ENCODE data around the gene EID1. TPM values are rescaled to one million over a fixed set of nuclear protein-coding genes. Genes with fewer than 3 reads are reported as not detected.

Gene EID1
- total RNA-seq, 1 experiment from 2014 or later, result 261 TPM

DNA sequence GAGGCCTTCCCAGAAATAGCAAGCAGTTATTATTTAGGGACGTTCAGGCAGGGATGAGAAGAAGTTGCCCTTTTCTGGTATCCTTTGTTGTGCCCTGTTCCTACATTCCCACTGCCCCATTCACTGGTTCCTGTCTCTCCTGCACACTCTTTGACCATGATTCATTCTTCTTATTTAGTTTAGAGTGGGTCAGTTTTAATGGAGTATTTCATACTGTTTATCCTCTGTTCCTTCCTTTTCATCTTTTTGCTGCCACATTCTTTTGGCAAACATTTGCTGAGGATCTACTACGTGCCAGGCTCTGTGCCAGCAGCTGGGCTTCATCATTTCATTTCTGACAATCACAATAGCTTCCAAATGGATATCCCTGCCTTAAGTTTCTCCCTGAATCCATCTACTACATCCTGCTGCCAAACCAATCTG is 11.8 kb upstream of the EID1 start:
- in situ Hi-C loops (cut with HindIII; ENCODE audit: low sequenced_read_pairs), result no loop called here
- DNase-seq (ENCODE audit: low spot score), result no peak

DNA sequence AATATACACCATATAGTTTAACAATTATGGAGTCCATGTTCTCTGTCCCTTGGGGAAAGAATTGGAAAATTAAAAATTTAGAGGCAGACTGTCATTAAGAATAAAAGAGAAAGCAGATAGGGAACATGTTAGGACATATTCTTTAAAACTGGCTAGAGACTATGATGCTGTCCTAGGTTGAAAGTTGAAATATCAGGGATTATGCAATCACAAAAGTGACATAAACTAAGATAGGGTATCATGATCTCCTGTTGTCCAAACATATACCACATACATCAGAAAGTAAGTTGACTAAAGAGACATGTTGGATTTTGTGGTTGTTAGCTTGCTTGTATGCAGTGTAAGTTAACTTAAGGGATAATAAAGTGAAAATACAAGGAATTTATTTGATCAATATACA is 9.9 kb upstream of the EID1 start:
- no peak for DNase-seq (ENCODE audit: low spot score)
- in situ Hi-C loops (cut with HindIII; ENCODE audit: low sequenced_read_pairs), result no loop called here

DNA sequence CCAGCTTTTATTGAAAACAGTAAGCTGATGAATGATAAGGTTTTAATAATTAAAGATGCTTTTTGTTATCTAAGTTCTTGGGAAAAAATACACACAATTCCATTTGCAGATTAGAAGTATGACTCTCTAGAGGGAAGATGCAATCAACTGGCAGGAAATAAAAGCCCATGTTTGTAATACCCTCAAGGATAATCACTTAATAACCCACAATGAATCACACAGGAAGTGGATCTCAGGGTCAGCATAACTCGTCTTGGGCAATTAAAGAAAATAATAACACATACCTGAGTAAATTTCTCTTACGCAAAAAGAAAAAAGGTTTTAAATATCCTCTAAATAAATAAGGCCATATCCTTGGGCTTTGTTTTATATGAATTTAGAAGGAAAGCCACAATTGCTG is 9.4 kb upstream of the EID1 start:
- in situ Hi-C loops (cut with HindIII; ENCODE audit: low sequenced_read_pairs), result no loop called here
- DNase-seq (ENCODE audit: low spot score), result no peak

DNA sequence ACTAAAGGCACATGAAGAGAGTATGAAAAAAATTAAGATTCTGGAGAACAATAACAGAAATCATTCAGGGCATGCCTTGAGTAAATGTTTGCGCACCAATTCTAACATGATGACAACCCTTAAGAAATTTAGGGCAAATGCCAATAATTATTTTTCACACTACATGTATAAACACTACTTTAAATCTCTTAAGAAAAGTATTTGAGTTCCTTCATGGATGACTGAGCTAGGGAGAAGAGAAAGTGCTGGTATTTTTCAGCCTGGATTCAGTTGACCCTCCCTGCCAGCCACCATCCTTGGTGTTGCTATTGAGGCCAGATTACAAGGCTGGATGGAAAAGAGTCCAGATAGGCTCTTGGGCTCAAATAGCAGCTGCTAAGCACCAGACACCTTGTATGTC is 8.0 kb upstream of the EID1 start:
- DNase-seq (ENCODE audit: low spot score), result no peak
- in situ Hi-C loops (cut with HindIII; ENCODE audit: low sequenced_read_pairs), result no loop called here

DNA sequence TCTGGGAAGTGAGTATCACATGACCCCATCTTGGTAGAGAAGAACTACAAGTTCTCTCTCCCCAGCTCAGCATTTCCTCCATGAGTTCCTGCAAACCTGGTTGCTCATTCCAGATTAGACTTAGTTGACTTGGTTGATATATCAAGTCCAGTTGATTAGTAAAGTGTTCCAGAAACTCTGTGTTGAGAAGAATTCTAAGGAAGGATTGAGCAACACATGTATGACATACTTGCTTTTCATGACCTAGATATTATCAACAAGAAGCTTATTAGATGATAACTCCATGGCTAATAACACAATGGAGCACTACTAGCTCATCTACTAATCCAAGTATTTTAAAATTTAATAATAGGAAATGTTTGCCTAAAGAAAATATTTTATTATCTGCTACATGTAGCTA is 6.4 kb upstream of the EID1 start:
- no peak for DNase-seq (ENCODE audit: low spot score)
- in situ Hi-C loops (cut with HindIII; ENCODE audit: low sequenced_read_pairs), result no loop called here

DNA sequence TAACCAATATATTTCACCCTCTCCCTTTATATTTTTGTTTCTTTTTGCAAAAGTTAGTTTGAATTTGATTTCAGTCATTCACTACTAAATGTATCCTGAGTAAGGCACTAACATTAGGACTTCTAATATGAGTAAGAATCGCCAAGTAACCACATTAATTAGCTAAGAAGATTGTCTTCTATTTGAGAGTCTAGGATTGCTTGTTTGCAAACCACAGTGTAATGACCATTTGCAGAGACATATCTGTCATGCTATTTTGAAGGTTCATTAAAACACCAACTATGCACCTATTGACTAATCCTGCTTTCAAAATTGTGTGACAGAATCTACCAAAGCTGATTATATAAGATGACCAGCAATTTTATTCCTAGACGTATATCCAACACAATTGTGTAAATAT is 5.3 kb upstream of the EID1 start:
- in situ Hi-C loops (cut with HindIII; ENCODE audit: low sequenced_read_pairs), result no loop called here
- DNase-seq (ENCODE audit: low spot score), result no peak

DNA sequence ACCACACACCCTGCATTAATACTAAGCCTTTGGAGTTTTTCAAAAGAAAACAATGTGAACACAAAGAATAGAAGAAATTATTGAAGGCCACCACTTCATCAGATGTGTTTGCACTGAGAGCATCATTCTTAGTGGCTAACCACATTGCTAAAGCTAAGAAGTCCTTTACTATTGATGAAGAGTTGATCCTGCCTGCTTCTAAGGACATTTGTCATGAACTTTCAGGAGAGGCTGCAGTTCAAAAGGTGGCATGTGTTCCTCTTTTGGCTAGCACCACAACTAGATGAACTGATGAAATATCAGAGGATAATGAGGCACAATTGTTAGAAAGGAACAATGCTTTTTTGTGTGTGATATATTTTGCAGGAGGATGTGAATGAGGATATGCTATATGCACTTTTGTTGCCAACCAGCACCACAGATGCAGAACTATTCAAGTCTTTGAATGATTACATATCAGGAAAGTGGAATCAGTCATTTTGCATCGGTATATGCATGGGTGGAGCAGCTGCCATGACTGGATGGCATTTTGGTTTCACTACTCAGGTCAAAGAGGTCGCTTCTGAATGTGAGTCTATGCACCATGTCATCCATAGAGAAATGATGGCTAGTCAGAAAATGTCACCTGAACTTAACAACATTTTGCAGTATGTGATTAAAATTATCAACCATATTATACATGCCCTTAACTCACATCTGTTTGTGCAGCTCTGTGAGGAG is 2.5 kb upstream of the EID1 start:
- in situ Hi-C loops (cut with HindIII; ENCODE audit: low sequenced_read_pairs), result no loop called here
- DNase-seq (ENCODE audit: low spot score), result no peak

DNA sequence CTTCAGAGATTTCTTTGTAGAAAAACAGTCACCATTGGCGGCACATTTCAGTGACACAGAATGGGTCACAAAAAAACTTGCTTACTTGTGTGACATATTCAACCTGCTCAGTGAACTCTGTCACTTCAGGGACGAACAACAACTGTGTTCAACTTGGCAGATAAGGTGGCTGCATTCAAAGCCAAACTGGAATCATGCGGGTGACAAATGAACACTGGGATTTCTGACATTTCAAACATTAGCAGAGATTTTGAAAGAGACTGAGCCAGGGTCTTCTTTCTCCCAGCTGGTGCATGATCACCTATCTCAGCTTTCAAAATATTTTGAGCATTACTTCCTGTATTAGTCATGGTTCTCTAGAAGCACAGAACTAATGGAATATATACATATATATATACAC is 1.9 kb upstream of the EID1 start:
- in situ Hi-C loops (cut with HindIII; ENCODE audit: low sequenced_read_pairs), result no loop called here
- no peak for DNase-seq (ENCODE audit: low spot score)

DNA sequence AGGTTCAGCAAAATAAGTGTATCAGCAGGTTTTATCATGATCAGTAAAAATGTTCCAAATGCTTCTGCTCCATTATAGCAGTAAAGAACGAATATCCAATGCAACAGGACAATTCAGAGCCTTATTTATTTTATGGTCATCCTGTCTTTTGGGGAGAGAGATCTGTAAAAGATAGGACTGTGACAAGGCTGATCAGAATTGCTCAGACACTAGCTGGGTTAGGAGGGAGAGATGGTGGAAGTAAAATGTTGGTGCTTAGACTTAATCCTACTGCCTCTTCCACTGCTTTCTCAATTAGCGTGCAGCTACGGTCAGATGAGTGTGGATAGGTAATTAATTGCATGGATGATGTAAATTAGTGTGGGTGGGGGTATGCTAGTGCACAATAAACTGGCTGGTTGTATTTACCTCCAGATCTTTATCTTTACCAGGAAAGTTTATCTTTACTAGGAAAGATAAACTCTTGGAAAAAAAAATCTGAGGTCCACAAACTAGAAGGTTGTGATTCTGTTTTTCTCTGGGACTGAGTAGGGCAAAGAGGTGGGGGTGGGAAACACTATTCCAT is 2.2 kb downstream of the EID1 start:
- DNase-seq (ENCODE audit: low spot score), result no peak
- in situ Hi-C loops (cut with HindIII; ENCODE audit: low sequenced_read_pairs), result no loop called here

DNA sequence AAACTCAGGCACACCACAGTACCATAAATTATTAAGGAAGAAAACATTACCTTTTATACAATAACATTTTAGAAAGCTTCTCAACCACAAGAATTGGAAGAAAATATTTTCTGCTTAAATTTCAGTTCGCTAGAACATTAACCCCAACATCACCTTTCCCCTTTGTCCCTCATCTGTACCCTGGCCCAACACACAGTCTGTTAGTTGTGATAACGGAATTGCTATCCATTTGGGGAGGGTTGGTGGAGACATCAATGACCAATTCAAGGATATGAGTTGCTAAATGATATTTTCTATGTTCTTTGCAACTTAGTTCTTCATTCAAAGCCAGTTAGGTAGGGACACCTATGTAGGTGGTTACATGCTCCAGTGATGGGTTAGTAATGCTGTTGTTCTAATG is 5.8 kb downstream of the EID1 start:
- no peak for DNase-seq (ENCODE audit: low spot score)
- in situ Hi-C loops (cut with HindIII; ENCODE audit: low sequenced_read_pairs), result no loop called here

DNA sequence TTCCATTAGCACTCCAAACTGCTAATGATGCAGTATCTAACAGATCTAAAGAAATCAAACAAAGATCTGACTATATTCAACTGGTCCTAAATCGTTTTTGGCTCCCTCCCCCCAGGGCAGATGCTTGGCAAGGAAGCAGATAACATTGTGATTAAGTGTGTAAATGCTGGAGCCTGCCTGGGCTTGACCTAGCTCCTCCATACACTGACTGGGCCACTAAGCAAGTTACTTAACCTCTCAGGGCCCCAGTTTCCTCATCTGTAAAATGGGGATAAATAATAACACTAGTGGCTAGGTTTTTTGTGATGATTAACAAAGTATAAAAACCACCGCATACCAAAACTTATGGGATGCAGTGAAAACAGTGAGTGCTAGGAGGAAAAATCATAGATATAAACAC is 9.2 kb downstream of the EID1 start:
- in situ Hi-C loops (cut with HindIII; ENCODE audit: low sequenced_read_pairs), result no loop called here
- no peak for DNase-seq (ENCODE audit: low spot score)

DNA sequence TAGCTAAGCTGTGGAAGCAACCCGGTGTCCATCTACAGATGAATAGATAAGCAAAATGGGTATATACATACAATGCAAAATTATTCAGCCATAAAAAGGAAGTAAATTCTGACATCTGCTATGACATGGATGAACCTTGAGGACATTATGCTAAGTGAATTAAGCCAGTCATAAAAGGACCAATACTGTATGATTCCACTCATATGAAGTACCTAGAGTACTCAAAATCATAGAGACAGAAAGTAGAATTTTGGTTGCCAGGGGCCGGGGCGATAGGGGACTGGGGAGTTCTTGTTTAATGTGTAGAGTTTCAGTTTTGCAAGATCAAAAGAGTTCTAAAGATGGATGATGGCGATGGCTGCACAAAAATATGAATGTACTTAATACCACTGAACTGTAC is 10.3 kb downstream of the EID1 start:
- in situ Hi-C loops (cut with HindIII; ENCODE audit: low sequenced_read_pairs), result no loop called here
- DNase-seq (ENCODE audit: low spot score), result no peak

DNA sequence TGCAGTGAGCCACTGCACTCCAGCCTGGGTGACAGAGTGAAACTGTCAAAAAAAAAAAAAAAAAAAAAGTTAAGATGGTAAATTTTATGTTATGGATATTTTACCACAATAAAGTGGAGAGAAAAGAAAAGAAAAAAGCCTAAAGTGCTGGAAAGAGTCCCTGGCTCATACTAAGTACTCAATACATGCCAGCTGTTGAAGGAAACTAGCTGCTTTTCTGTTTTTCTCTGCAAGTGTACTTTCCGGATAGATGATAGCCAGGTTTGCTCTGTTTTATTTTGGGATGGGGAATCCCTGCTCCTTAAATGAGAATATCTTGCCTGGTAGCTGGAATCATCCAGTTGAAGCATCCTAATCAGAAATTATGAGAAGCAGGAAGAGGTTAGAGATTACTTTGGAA is 10.9 kb downstream of the EID1 start:
- in situ Hi-C loops (cut with HindIII; ENCODE audit: low sequenced_read_pairs), result no loop called here
- no peak for DNase-seq (ENCODE audit: low spot score)

DNA sequence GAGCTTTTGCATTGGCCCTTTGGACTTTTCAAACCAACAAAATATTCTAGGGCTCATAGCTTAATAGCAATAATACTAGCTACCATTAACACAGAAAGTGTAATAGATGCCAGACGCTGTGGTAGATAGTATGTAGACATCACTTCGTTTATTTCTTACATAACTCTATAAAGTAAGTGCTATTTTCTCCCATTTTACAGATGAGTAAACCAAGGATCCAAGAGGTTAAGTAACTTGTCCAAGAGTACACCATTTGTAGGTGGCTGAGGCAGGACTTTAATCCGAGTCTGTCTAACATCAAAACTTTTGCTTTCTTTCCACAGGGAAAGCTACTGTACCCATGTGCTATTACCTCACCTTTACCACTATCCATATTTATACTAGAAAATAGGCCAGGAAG is 12.0 kb downstream of the EID1 start:
- in situ Hi-C loops (cut with HindIII; ENCODE audit: low sequenced_read_pairs), result no loop called here
- no peak for DNase-seq (ENCODE audit: low spot score)

DNA sequence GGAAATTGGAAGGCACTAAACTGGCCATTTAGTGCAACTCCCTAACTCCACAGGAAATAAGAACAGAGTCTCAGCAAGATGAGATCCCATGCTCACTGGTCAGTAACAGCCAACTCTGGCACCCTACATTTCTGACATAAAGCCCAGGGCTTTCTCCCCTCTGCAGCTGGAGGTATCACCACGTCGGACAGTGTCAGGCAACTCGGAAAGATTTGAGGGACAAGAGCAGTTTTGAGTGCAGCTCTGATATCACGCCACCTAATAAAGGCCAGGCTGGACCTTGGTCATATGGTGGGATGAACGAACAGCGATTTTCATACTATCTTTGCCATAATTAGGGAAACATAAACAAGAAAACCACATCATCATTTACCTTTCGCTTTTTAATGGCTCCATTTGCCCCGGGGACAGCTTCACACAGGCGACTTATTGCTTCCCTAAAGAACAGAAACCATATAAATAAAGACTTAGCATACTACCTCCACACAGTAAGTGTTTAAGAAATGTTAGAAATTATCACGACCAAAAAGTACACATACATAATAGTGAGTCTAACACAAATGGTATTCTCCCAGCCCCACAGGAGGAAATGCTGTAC is 12.5 kb downstream of the EID1 start:
- no peak for DNase-seq (ENCODE audit: low spot score)
- in situ Hi-C loops (cut with HindIII; ENCODE audit: low sequenced_read_pairs), result no loop called here

DNA sequence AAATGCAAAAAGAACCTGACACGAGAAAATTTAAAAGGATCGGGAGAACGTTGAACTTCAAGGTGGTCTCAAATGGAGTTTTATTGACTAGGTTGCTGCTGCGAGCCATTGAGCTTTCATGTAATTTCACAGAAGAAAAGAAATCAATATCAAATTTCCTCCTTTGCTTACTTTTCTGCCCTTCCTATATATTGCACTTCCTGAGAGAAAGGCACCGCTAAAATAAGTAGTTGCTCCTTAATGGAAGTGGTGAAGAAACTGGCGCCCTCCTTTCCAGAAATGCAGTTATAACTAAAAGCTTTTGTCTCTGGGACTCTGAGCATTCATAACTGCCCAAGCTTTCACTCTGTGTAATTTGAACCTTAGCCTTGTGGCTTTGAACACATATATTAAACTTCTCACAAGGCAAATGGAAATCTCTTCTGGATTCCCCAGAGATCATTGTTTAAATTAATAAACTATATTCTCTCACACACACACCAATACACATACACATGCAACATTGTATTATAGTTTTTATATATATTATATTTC is 13.4 kb downstream of the EID1 start:
- in situ Hi-C loops (cut with HindIII; ENCODE audit: low sequenced_read_pairs), result no loop called here
- no peak for DNase-seq (ENCODE audit: low spot score)

DNA sequence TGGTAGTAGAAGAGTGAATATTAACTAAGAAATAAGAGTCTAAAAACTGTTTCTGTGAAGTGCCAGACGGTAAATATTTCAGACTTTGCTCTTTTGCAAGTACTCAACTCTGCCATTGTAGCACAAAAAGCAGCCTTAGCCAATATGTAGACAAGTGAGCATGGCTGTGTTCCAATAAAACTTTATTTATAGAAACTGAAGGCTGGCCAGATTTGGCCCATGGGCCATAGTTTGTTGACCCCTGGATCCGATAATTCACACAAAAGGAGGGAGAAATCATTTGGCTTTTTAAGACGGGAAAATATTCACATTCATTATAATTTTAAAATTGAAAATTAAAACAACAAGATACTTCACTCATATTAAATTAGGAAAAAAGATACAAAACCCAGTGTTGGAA is 15.4 kb downstream of the EID1 start:
- in situ Hi-C loops (cut with HindIII; ENCODE audit: low sequenced_read_pairs), result no loop called here
- DNase-seq (ENCODE audit: low spot score), result no peak

DNA sequence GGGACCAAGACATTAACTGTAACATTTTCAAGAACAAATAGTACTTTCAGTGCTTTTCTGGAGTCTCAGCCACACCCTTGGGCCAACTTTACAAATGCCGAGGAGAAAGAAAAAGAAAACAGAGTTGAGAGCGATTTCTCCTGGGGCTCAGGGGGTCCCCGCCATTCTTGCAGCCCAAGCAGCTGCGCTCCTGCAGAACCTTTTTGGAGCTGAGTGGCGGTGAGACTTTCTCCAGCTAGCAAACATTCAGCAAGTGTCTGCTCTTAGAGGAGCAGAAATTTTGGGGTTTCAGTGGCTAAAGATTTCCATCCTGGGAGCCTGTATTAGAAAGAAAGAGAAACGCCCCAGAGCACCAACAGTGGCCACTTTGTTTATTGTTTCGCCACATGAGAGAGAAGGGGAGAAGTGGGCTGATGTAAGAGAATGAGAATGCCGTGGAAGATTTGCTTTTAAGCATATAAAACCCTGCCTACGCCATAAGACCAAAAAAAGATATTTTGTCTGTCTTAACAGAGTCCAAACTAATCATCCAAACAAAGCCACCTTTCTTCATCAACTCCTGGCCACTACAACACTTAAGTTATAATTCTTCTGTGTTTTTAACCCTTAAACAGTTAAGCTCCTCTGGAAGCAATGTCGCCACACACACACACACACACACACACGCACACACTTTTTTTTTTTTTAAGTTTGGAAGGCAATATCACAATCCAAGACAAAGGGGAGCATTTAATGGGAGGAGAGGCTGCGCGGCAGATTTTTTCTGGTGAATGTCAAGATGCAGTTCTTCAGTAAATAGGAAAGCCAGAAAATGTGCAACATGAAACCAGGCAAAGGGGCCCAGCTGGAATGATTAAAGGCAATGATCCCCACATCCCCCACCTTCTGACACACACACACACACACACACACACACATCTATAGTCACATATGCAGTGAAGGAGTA is 19.2 kb downstream of the EID1 start:
- in situ Hi-C loops (cut with HindIII; ENCODE audit: low sequenced_read_pairs), result no loop called here
- DNase-seq (ENCODE audit: low spot score), result no peak

DNA sequence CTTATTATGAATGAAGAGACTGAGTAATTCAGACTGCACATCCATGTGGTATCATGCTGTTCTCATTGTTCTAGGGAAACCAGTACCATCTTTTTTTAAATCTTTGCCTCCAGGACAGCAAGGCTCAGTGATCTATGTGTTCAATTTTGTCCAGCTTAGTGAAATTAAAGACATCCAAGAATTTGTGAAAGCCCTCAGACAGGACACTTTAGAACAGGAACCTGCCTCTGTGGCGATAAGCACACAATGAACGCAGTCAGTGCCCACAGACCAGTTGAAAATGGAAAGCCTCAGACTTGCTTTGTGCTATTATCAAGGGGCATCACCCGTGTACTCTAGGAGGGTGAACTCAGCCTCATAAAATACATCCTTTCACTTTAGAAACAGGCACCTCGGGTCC is 20.1 kb downstream of the EID1 start:
- in situ Hi-C loops (cut with HindIII; ENCODE audit: low sequenced_read_pairs), result no loop called here
- DNase-seq (ENCODE audit: low spot score), result no peak

DNA sequence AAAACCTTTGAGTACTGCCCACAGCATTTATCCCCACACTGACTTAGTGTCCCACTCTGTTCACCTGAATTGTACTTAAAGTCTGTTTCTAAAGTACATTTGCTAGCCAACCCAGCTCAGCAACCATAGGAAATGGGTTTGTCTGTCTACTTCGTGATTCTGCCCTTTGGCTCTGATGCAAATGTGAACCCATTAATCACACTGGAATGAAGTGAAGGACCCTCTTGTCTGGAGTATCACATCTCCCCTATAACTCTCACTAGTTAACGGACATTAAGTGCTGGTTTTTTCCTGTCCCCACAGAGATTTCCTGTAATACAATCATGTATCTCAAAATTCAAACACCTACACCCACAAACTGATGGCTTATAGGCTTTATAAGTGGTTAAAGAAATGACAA is 20.5 kb downstream of the EID1 start:
- no peak for DNase-seq (ENCODE audit: low spot score)
- in situ Hi-C loops (cut with HindIII; ENCODE audit: low sequenced_read_pairs), result no loop called here
